Skin epidermis (tissue), 12 donors: ENCODE results near the gene ADAMTSL2.
A peak's percentile ranks its signal among the peaks of the same experiment; 100 is the strongest.

ENCODE experiments used
- H3K27ac ChIP-seq, 21 experiments: fragments of 200-600 bp; sonication (generic) in 11 of 21; one replicate each; pipeline ENCODE4 v1.5.0; 2020; ENCODE audit warnings: mild to moderate bottlenecking in 3 of 21, inconsistent platforms in 2 of 21, moderate library complexity in 2 of 21
- H3K4me3 ChIP-seq, 7 experiments: fragments of 200-600 bp; sonication (generic) in 2 of 7; one replicate each; pipeline ENCODE4 v1.5.0; 2020; ENCODE audit warnings: inconsistent platforms in 2 of 7, mild to moderate bottlenecking in 2 of 7, moderate library complexity in 1 of 7

The ADAMTSL2 gene

DNA sequence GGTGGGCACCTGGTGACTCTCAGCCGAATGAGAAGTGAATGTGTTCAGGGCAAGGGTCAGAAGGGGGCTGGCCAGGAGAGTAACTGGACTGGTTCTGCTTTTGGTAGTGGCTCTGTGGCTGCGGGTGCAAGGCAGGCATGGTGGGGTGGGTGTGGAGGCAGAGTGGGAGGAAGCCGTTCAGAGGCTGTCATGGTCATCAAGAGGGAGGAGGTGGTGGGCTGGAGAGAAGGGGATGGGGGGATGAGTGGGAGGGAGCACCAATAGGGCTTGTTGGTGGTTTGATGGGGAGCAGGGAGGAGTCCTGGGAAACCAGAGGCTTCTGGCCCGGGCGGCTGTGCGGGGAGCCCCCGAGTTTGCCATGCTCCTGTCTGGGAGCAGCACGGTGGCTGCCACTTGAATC is 61.4 kb downstream of the ADAMTSL2 start:
- Histone ChIP-seq H3K27ac (no peak overlapping the region), H3K4me3 (no peak overlapping the region)

DNA sequence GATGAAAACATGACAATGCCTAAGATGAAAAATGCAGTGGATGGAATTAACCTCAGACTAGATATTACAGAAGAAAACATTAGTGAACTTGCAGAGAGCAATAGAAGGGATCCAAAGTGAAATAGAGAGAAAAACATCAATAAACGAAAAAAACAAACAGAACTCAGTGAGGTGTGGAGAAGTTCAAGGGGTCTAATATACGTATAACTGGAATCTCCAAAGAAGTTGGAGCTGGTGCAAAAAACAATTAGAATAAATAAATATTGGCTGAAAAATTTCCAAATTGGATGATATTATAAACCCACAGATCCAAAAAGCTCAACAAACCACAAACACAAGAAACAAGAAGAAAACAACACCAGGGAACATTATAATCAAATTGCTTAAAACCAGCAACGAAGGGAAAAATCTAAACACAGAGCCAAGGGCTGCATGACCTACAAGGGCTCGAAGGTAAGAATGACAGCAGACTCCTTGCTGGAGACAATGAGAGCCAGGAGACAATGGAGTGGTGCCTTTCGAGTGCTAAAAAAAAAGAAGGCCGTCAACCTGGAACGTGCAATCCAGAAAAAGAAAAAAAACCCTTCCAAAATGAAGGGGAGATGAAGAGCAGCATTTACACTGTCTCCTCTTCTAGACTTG is 62.9 kb downstream of the ADAMTSL2 start:
- H3K4me3 ChIP-seq, result no peak overlapping the region
- H3K27ac ChIP-seq, result no peak overlapping the region

GRCh38 chr9:133598978-133599377 is 64.5 kb downstream of the ADAMTSL2 start:
- no peak overlapping the region for H3K27ac ChIP-seq
- no peak overlapping the region for H3K4me3 ChIP-seq

DNA sequence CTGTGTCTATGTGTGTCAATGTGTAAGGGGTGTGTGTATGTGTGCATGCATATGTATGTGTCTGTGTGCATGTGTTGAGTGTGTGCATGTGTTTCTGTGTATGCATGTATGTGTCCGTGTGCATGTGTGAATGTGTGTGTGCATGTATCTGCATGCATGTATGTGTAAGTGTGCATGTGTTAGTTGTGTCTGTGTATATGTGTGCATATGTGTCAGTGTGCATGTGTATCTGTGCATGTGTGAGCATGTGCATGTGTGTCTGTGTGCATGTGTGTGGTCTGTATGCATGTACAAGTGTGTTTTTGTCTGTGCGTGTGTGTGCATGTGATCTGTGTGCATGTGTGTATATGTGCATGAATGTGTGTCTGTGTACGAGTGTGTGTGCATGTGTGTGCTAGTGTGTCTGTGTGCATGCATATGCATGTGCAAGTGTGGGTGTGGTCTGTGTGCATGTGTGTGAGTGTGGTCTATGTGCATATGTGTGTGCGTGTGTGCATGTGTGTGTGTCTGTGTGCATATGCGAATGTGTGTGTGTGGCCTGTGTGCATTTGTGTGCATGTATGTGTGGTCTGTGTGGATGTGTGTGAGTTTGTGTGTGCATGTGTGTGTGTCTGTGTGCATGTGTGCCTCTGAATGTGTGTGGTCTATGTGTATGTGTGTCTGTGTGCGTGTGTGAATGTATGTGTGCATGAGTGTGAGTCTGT is 65.1 kb downstream of the ADAMTSL2 start:
- Histone ChIP-seq H3K27ac (no peak overlapping the region), H3K4me3 (no peak overlapping the region)

DNA sequence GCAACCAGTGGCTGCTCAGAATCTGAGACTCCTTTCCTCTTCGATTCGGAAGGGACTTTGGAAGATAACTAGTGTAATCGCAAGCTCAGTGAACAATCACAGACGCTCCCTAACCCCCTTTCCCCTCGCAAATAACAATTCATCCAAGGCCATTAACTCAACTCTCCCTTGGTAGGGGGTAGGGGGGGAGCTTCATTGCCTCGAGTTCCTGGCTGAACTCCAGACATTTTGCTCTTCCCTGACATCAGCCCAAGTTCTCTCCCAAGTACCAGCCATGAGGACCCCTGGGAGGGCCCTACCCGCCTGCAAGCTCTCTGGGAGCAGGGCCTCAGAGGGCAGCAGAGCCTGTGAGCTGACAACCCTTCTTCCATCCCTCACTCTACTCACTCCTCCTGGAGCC is 66.2 kb downstream of the ADAMTSL2 start:
- Histone ChIP-seq H3K27ac (no peak overlapping the region), H3K4me3 (no peak overlapping the region)

GRCh38 chr9:133601746-133602145 is 67.2 kb downstream of the ADAMTSL2 start:
- no peak overlapping the region for H3K27ac ChIP-seq
- no peak overlapping the region for H3K4me3 ChIP-seq

GRCh38 chr9:133602277-133602676 is 67.8 kb downstream of the ADAMTSL2 start:
- no peak overlapping the region for H3K27ac ChIP-seq
- H3K4me3 ChIP-seq, result no peak overlapping the region

GRCh38 chr9:133603135-133603927 is 68.8 kb downstream of the ADAMTSL2 start:
- no peak overlapping the region for H3K4me3 ChIP-seq

GRCh38 chr9:133604214-133604613 is 69.7 kb downstream of the ADAMTSL2 start:
- Histone ChIP-seq H3K4me3 (no peak overlapping the region), H3K27ac (no peak overlapping the region)

More at GRCh38 chr9:133603135-133603927, 68.8 kb downstream of the ADAMTSL2 start:
- no peak overlapping the region for H3K27ac ChIP-seq

GRCh38 chr9:133604856-133605255 is 70.4 kb downstream of the ADAMTSL2 start:
- H3K4me3 ChIP-seq, result no peak overlapping the region
- no peak overlapping the region for H3K27ac ChIP-seq

DNA sequence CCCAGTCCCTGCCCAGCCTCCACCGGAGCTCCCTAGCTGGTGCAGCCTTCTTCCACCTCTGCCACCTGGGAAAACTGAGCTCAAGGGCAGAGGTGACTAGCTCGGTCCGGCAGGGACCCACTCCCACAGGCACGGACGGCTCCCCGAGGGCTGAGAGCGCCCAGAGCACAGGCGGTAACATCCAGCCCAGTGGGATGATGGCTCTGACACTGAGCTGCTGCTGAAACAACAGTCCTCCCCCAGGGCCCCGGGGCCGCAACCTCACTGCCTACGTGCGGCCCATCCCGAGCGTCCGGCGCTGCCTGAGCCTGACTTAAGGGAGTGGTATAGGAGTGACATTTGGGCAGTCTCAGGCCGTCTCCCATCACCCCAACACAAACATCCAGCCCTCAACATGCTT is 70.9 kb downstream of the ADAMTSL2 start:
- H3K27ac ChIP-seq, result no peak overlapping the region
- no peak overlapping the region for H3K4me3 ChIP-seq

- no peak overlapping the region for H3K27ac ChIP-seq
- H3K4me3 ChIP-seq, result no peak overlapping the region
Observed at GRCh38 chr9:133605856-133606707, 71.6 kb downstream of the ADAMTSL2 start.

- no peak overlapping the region for H3K4me3 ChIP-seq
- no peak overlapping the region for H3K27ac ChIP-seq
Observed at GRCh38 chr9:133606708-133607025, 72.2 kb downstream of the ADAMTSL2 start.

DNA sequence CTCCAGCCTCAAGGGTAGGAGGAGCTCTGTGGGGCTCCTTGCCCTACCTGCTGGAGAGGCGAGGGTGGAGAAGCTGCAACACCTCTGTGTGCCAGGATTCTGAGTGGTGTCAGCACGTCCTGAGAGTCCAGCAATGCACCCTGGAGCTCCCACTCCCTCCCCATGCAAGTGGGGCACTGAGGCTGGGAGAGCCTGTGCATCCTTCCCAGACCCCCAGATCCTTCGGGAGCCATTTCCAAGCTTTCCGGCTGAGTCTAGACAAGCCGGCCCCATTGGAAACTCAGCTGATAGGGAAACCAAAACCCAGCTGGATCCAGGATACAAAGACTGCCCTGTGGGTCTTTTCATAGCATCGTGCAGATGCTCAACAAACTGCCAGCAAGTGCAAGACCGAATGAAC is 72.9 kb downstream of the ADAMTSL2 start:
- no peak overlapping the region for H3K4me3 ChIP-seq
- H3K27ac ChIP-seq, result no peak overlapping the region

DNA sequence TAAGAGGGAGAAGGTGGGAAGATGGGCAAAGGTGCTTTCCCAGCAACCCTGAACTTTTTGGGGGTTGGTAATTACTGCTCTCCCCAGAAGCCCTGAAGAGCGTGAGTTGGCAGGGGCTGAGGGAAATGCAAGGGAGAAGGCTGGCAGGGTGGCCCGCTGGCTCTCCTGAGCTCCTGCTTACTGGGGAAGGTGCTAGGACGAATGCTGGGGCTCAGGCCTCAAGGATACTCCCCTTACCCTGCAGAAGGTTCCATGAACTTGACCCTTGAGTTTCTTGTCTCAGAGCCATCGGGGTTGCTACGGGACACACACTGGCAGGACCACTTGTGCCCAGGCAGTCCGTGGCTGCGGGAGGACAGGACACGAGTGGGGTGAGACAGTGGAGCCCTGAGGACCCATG is 73.5 kb downstream of the ADAMTSL2 start:
- no peak overlapping the region for H3K4me3 ChIP-seq
- no peak overlapping the region for H3K27ac ChIP-seq

- Histone ChIP-seq H3K27ac (no peak overlapping the region), H3K4me3 (no peak overlapping the region)
Observed at GRCh38 chr9:133608382-133608781, 73.9 kb downstream of the ADAMTSL2 start.

DNA sequence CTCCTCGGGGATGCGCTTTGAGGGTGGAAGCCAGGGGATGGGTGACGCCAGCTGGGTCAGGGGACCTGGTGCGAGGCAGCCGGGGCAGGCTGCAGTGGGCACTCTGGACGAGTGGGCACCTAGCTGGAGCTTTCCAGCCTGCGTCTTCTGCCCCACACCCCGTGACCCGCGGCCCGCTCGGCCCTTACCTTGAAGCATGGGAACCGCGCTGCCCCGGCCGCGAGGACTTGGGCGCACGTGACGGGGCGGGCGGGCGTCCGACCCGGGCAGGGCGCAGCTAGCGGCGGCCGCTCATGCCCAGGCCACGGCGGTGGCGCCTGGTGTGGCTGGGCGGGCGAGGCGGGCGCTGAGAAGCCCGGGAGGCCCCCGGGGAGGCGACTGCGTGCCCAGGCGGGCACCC is 74.4 kb downstream of the ADAMTSL2 start:
- H3K4me3 ChIP-seq, result peak overlapping the region in 1 of 7 experiments; percentile 3
- no peak overlapping the region for H3K27ac ChIP-seq

GRCh38 chr9:133609311-133610098 is 75.0 kb downstream of the ADAMTSL2 start, which contains the start of gene FAM163B:
FAM163B (minus strand) TSS chr9:133609389; CDS start chr9:133580223, 29,166 bp downstream.
- Histone ChIP-seq H3K4me3 (peak within 1 kb of the TSS in 1 of 7 experiments; percentile 3), H3K27ac (no peak within 1 kb of the TSS)

DNA sequence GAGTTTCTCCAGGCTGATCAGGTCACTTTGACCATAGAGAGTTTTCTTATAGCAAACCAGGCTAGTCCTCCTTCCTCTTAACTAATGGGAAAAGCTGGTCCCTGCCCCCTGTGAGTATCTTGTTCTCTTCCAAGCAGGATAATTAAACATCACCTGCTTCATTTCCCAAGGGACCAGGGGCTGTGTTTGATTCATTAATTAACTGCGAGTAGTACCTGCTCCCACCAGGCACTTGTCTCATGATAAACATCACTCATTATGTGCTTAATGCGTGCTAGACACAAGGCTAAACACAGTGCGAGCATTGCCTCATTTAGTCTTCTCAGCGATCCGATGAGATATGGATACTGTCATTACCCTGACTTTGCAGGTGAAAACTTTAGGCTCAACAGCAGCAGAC is 76.3 kb downstream of the ADAMTSL2 start:
- H3K27ac ChIP-seq, result no peak overlapping the region
- no peak overlapping the region for H3K4me3 ChIP-seq
